Prostate gland (tissue), 2 donors: ENCODE measurements around the gene KIZ. TPM values are rescaled to one million over a fixed set of nuclear protein-coding genes. Genes with fewer than 3 reads are reported as not detected.

Source experiments
- DNase-seq: peaks from one replicate; pipeline ENCODE4 v3.0.0-alpha.2; 2019; ENCODE audit warnings: low spot score
- H3K27ac ChIP-seq, 2 donors: fragments of 200-600 bp; sonication (generic); 2 replicates each; pipeline ENCODE4 v1.5.1; 2017 to 2019
- H3K27me3 ChIP-seq: fragments of 200-600 bp; sonication (generic); replicated peaks from 2 replicates; pipeline ENCODE4 v1.5.1; 2019; ENCODE audit not compliant: insufficient read depth
- H3K36me3 ChIP-seq, 2 donors: fragments of 200-600 bp; sonication (generic); 1 replicate in 1 of 2; 2 replicates in 1 of 2; pipeline versions ENCODE4 v1.5.1 to v1.8.1; 2017 to 2019
- H3K4me1 ChIP-seq: fragments of 200-600 bp; sonication (generic); replicated peaks from 2 replicates; pipeline ENCODE4 v1.5.1; 2019
- H3K4me3 ChIP-seq, 2 donors: fragments of 200-600 bp; sonication (generic); 2 replicates each; pipeline ENCODE4 v1.5.1; 2017 to 2019
- H3K9me3 ChIP-seq: fragments of 200-600 bp; sonication (generic); 2 replicates; pipeline ENCODE4 v1.5.1; 2017
- POLR2A ChIP-seq: fragments of 450-650 bp; IDR thresholded peaks from one replicate; pipeline ENCODE4 v1.6.1; 2016; ENCODE audit warnings: antibody characterized with exemption, mild to moderate bottlenecking
- POLR2AphosphoS5 ChIP-seq: sonication (generic); formaldehyde crosslinking; IDR thresholded peaks from one replicate; pipeline ENCODE4 v1.6.1; 2017; ENCODE audit warnings: antibody characterized with exemption
- WGBS: methylation state at CpG from one replicate; pipeline ENCODE4 v1.1.5; 2018; 5-methylcytosine and 5-hydroxymethylcytosine counted together
- intact Hi-C: fragments of 100-400 bp; cut with DNase I; formaldehyde crosslinking; loops from one replicate; pipeline ENCODE4 v1.14.2; 2022
- total RNA-seq, 2 donors: library from RNA; depleted of rRNA; stranded (reverse); fragments of >200 nt; gene quantifications; one replicate each; pipeline ENCODE4 v1.1.0, GENCODE V29; 2016
- TF ChIP-seq, protein P1 (sequence below), 4 experiments: fragments of 200-600 bp in 2 of 4; fragments of 450-650 bp in 2 of 4; sonication (generic) in 2 of 4; IDR thresholded peaks; 1 replicate in 3 of 4; 2 replicates in 1 of 4; pipeline ENCODE4 v1.5.1; 2016 to 2019; ENCODE audit warnings: antibody characterized with exemption in 4 of 4, mild to moderate bottlenecking in 2 of 4, moderate library complexity in 2 of 4

Gene KIZ
- total RNA-seq, 2 donors from 2014 or later = 39.9 to 41.0 TPM

DNA sequence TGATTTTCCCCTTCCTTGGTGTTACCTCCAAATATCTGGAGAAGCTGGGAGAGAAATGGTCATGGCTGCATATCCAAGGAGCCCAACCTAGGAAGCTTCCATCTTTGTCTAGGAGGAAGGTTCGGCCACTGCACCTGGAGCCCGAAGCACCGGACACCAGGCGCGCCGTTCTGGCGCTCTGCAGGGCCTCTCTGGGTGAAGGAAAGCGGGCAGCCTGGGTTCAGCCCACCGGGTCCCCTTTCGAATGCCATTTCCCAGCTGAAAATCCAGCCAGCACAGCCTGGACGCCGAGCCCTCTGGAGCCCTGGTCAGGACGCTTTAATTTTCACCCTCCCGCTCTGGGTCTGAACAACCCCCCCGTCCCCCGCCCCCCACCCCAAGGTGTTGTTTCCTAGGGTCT lies 21.0 kb upstream of the KIZ start:
- no peak for DNase-seq
- Histone ChIP-seq H3K9me3 (no peaks in the 10 kb centered on the region), H3K4me1 (no peaks in the 10 kb centered on the region), H3K27me3 (peaks cover 64% of the 10 kb centered on the region), H3K36me3 (no peaks in the 10 kb centered on the region), H3K4me3 (no peak overlapping the region), H3K27ac (no peak overlapping the region)
- intact Hi-C loops = no loop called here
- 17% methylated on average over 16 of the region's 16 CpGs for WGBS
- no peak for TF ChIP-seq POLR2AphosphoS5
- TF ChIP-seq, protein P1, sequence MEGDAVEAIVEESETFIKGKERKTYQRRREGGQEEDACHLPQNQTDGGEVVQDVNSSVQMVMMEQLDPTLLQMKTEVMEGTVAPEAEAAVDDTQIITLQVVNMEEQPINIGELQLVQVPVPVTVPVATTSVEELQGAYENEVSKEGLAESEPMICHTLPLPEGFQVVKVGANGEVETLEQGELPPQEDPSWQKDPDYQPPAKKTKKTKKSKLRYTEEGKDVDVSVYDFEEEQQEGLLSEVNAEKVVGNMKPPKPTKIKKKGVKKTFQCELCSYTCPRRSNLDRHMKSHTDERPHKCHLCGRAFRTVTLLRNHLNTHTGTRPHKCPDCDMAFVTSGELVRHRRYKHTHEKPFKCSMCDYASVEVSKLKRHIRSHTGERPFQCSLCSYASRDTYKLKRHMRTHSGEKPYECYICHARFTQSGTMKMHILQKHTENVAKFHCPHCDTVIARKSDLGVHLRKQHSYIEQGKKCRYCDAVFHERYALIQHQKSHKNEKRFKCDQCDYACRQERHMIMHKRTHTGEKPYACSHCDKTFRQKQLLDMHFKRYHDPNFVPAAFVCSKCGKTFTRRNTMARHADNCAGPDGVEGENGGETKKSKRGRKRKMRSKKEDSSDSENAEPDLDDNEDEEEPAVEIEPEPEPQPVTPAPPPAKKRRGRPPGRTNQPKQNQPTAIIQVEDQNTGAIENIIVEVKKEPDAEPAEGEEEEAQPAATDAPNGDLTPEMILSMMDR (IDR thresholded peaks at IDR 0.05) = no peak
- no peak for TF ChIP-seq POLR2A

DNA sequence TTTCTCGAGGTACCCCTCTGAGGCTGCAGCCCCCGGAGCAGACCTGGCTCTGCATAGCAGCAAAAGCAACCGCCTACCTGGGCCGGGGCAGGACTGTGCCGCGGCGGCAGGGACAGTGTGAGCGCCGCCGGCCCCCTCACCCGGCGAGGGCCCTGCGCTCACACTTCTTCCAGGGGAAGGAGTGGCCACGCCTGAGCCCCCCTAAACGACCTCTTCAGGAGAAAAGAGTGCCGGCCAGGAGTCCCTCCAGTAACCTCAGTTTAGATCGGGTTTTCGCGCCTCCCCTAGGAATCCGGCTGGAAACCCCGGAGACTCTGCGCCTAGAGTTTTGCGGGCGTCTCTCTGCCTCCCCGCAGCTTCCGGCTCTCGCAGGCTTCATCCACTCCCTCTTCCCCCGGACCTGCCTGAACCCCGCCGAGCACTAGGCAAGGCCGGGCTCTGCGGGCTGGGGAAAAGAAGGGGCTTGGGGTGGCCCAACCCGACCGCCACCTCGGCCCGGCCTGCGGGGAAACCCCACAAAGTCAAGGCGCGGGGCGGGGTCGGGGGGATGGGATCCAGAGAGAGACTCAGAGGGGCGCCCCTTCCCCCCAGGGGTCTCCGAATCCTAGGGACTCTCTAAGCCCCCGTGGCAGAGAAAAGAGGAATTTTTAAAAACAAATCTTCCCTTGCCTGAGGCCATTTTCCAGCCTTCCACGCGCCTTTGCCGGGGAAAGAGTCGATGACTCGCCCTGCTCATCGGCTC lies 20.3 kb upstream of the KIZ start:
- TF ChIP-seq POLR2AphosphoS5 (no peak), POLR2A (no peak)
- TF ChIP-seq, protein P1 (IDR thresholded peaks at IDR 0.05) = no peak
- intact Hi-C loops = no loop called here
- no peak overlapping the region for H3K4me3 ChIP-seq
- no peaks in the 10 kb centered on the region for H3K36me3 ChIP-seq
- H3K4me1 ChIP-seq = no peaks in the 10 kb centered on the region
- WGBS = 3% methylated on average over 35 of the region's 50 CpGs
- no peak for DNase-seq
- H3K9me3 ChIP-seq = no peaks in the 10 kb centered on the region
- no peak overlapping the region for H3K27ac ChIP-seq
- H3K27me3 ChIP-seq = peaks cover 58% of the 10 kb centered on the region

DNA sequence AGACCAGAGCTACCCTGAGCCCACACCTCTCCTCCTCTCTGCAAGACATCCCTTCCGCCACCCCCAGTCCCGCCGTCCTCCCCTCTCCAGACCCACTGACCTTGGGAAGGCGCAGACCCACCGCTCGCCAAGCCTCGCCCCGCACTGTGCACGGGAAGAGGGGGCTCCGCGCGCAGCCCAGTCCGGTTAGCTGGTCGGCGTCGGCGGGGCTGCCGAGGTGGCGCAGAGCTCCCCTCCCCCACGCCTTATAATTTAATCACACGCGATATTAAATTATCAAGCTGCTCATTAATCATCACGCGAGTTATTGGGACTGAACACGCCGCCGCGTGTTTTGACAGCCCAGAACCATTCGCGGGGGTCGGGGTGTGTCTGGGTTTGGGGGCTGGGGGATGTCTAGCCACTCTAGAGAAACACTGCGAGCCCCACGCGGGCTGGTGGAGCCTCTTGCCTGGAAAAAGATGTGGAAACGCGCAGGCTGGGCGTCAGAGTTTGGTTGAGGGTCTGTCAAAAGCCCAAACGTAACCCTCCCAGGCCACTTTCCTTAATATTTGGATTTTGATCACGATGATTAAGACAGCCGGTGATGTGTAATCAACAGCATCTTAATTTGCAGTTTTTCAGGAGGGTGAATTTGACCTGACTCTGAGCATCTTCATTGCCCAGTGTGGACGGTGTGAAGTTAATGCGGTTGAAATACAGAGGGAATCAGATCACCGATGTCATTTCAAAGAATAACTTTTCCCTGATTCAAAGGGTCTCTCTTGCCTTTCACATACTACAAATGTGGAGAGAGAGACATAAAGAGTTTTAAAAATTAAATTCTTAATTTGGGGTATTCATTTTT lies 19.5 kb upstream of the KIZ start, which contains the start of gene LINC00237:
LINC00237 (minus strand) TSS at position 188 of the 847 bp plus-strand sequence.
- TF ChIP-seq POLR2A = no peak
- TF ChIP-seq, protein P1 (IDR thresholded peaks at IDR 0.05) = no peak
- TF ChIP-seq POLR2AphosphoS5 = no peak
- Histone ChIP-seq H3K27me3 (peaks cover 50% of the 10 kb centered on the region), H3K9me3 (no peaks in the 10 kb centered on the region), H3K27ac (no peak within 1 kb of the TSS), H3K36me3 (no peaks in the 10 kb centered on the region), H3K4me3 (no peak within 1 kb of the TSS), H3K4me1 (no peaks in the 10 kb centered on the region)
- intact Hi-C loops = no loop called here
- WGBS = 9% methylated on average over 43 of the region's 43 CpGs
- DNase-seq = no peak

DNA sequence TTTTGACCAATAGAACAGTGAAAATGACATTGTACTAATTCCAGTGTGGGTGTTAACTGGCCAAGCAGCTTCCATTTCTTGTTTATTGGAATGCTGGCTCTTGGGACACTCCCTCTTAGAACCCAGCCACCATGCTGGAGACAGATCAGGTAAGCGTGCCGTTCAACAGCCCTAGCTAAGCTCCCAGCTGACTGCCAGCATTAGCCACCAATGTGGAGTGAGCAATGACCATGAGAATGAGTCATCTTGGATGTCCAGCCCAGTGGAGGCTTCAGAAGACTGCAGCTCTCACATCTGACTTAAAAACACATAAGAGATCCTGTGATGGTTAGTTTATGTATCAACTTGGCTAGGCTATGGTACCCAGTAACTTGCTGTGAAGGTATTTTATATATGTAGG lies 16.7 kb upstream of the KIZ start:
- no peak for DNase-seq
- H3K27ac ChIP-seq = no peak overlapping the region
- intact Hi-C loops = no loop called here
- H3K9me3 ChIP-seq = no peaks in the 10 kb centered on the region
- peaks cover 26% of the 10 kb centered on the region for H3K27me3 ChIP-seq
- H3K4me1 ChIP-seq = no peaks in the 10 kb centered on the region
- no peaks in the 10 kb centered on the region for H3K36me3 ChIP-seq
- TF ChIP-seq POLR2AphosphoS5 (no peak), POLR2A (no peak)
- TF ChIP-seq, protein P1 (IDR thresholded peaks at IDR 0.05) = no peak
- whole genome bisulfite sequencing = 97% methylated on average over 2 of the region's 2 CpGs
- H3K4me3 ChIP-seq = no peak overlapping the region
